GM21737 (cell line): ENCODE data around the gene ANO9.
"Not testable (repeated sequence)": the region's sequence is repeated elsewhere in the genome, so short reads cannot be mapped to it uniquely, and the experiment has no call there.

Source experiments
- ATAC-seq: cut with Tn5 transposase; IDR thresholded peaks from one replicate; pipeline ENCODE4 v1.9.1; 2021; ENCODE audit warnings: mild to moderate bottlenecking, moderate library complexity; ENCODE audit not compliant: unreplicated experiment

Gene ANO9

GRCh38 chr11:389369-389768, 52.4 kb downstream of the ANO9 start:
- not testable (repeated sequence) for ATAC-seq

- ATAC-seq: no peak
Measured at GRCh38 chr11:387193-387793, 54.5 kb downstream of the ANO9 start.

GRCh38 chr11:386483-386882, 55.3 kb downstream of the ANO9 start:
- ATAC-seq: no peak

GRCh38 chr11:385594-386351, 56.0 kb downstream of the ANO9 start:
- no peak for ATAC-seq

- ATAC-seq: no peak
Measured at GRCh38 chr11:384511-384910, 57.3 kb downstream of the ANO9 start.

- ATAC-seq: no peak
Measured at GRCh38 chr11:383431-383830, 58.4 kb downstream of the ANO9 start.

- ATAC-seq: no peak
Measured at GRCh38 chr11:382081-382629, 59.7 kb downstream of the ANO9 start.

- ATAC-seq: no peak
Measured at GRCh38 chr11:381501-382072, 60.2 kb downstream of the ANO9 start.

GRCh38 chr11:380996-381395, 60.8 kb downstream of the ANO9 start:
- ATAC-seq: no peak

GRCh38 chr11:380491-380890, 61.3 kb downstream of the ANO9 start:
- ATAC-seq: no peak

- ATAC-seq: no peak
Measured at GRCh38 chr11:380095-380480, 61.7 kb downstream of the ANO9 start.

- no peak for ATAC-seq
Measured at GRCh38 chr11:379205-380094, 62.4 kb downstream of the ANO9 start.

- no peak for ATAC-seq
Measured at GRCh38 chr11:377883-378500, 63.8 kb downstream of the ANO9 start.

- ATAC-seq: no peak
Measured at GRCh38 chr11:377174-377865, 64.5 kb downstream of the ANO9 start.

GRCh38 chr11:376531-377173, 65.2 kb downstream of the ANO9 start:
- no peak for ATAC-seq

GRCh38 chr11:375065-376025, 66.5 kb downstream of the ANO9 start:
- no peak for ATAC-seq

GRCh38 chr11:373716-374551, 67.9 kb downstream of the ANO9 start:
- ATAC-seq: no peak
